GM23338 (cell line): ENCODE results near the gene ZFHX3.

Experiments used
- CREB1 ChIP-seq: fragments of 250-450 bp; sonication (Bioruptor Pico); IDR thresholded peaks from 2 replicates; pipeline ENCODE4 v1.5.0; 2020; ENCODE audit warnings: low read depth, mild to moderate bottlenecking, moderate library complexity
- EZH2 ChIP-seq: fragments of 200-600 bp; sonication (generic); IDR thresholded peaks from one replicate; pipeline ENCODE4 v1.8.0; 2017; ENCODE audit warnings: antibody characterized with exemption, mild to moderate bottlenecking, low read depth; ENCODE audit not compliant: unreplicated experiment
- POLR2AphosphoS5 ChIP-seq: IDR thresholded peaks from 2 replicates; pipeline ENCODE4 v1.6.1; 2016; ENCODE audit warnings: antibody characterized with exemption, low read depth
- REST ChIP-seq: IDR thresholded peaks from one replicate; pipeline ENCODE4 v1.6.1; 2018; ENCODE audit warnings: antibody characterized with exemption; ENCODE audit not compliant: unreplicated experiment
- STAT1 ChIP-seq: IDR thresholded peaks from one replicate; pipeline ENCODE4 v1.6.1; 2016; ENCODE audit warnings: antibody characterized with exemption; ENCODE audit not compliant: unreplicated experiment
- ZNF114 ChIP-seq: fragments of 250-450 bp; sonication (Bioruptor Pico); IDR thresholded peaks from 2 replicates; pipeline ENCODE4 v1.5.0; 2020; ENCODE audit warnings: mild to moderate bottlenecking, moderate library complexity
- TF ChIP-seq, protein P1 (sequence below), 2 experiments: fragments of 200-600 bp in 1 of 2; sonication (generic) in 1 of 2; conservative IDR thresholded peaks; 2 replicates each; pipeline versions ENCODE4 v1.5.1 to v1.6.1; 2016 to 2017; ENCODE audit warnings: antibody characterized with exemption in 2 of 2, low read depth in 2 of 2, mild to moderate bottlenecking in 2 of 2, moderate library complexity in 1 of 2
- TF ChIP-seq, protein P2 (sequence below): IDR thresholded peaks from 2 replicates; pipeline ENCODE4 v1.6.1; 2016; ENCODE audit warnings: antibody characterized with exemption

GRCh38 chr16:72976438-72977064 is 71.4 kb downstream of the ZFHX3 start:
- TF ChIP-seq CREB1 (CRISPR knock-in tag): no peak
- TF ChIP-seq, protein P1, sequence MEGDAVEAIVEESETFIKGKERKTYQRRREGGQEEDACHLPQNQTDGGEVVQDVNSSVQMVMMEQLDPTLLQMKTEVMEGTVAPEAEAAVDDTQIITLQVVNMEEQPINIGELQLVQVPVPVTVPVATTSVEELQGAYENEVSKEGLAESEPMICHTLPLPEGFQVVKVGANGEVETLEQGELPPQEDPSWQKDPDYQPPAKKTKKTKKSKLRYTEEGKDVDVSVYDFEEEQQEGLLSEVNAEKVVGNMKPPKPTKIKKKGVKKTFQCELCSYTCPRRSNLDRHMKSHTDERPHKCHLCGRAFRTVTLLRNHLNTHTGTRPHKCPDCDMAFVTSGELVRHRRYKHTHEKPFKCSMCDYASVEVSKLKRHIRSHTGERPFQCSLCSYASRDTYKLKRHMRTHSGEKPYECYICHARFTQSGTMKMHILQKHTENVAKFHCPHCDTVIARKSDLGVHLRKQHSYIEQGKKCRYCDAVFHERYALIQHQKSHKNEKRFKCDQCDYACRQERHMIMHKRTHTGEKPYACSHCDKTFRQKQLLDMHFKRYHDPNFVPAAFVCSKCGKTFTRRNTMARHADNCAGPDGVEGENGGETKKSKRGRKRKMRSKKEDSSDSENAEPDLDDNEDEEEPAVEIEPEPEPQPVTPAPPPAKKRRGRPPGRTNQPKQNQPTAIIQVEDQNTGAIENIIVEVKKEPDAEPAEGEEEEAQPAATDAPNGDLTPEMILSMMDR (conservative IDR thresholded peaks at IDR 0.05; ENCODE audit: low read depth in 2 of 2): no peak
- no peak for TF ChIP-seq STAT1
- no peak for TF ChIP-seq REST
- TF ChIP-seq POLR2AphosphoS5: no peak
- no peak for TF ChIP-seq ZNF114 (CRISPR knock-in tag)
- no peak for TF ChIP-seq EZH2
- TF ChIP-seq, protein P2, sequence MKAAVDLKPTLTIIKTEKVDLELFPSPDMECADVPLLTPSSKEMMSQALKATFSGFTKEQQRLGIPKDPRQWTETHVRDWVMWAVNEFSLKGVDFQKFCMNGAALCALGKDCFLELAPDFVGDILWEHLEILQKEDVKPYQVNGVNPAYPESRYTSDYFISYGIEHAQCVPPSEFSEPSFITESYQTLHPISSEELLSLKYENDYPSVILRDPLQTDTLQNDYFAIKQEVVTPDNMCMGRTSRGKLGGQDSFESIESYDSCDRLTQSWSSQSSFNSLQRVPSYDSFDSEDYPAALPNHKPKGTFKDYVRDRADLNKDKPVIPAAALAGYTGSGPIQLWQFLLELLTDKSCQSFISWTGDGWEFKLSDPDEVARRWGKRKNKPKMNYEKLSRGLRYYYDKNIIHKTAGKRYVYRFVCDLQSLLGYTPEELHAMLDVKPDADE: no peak
